Neural cell (in vitro differentiated cells): ENCODE measurements around the gene CA5A.
"Not testable (repeated sequence)": the region's sequence is repeated elsewhere in the genome, so short reads cannot be mapped to it uniquely, and the experiment has no call there.

Experiments
- CTCF ChIP-seq: fragments of 450-650 bp; IDR thresholded peaks from 2 replicates; pipeline ENCODE4 v1.5.1; 2014; ENCODE audit warnings: antibody characterized with exemption, mild to moderate bottlenecking, moderate library complexity; ENCODE audit not compliant: poor library complexity, severe bottlenecking
- EP300 ChIP-seq: fragments of 450-650 bp; conservative IDR thresholded peaks from 2 replicates; pipeline ENCODE4 v1.6.1; 2014; ENCODE audit warnings: antibody characterized with exemption, mild to moderate bottlenecking, moderate library complexity; ENCODE audit not compliant: poor library complexity, severe bottlenecking
- EZH2 ChIP-seq: fragments of 200-600, 300-800 bp; shearing (Covaris generic), sonication (generic); IDR thresholded peaks from 2 replicates; pipeline ENCODE4 v1.6.1; 2014; ENCODE audit warnings: antibody characterized with exemption, low read length, borderline replicate concordance, mild to moderate bottlenecking; ENCODE audit not compliant: insufficient read depth, poor library complexity, severe bottlenecking
- MXI1 ChIP-seq: fragments of 450-650 bp; conservative IDR thresholded peaks from 2 replicates; pipeline ENCODE4 v1.6.1; 2014; ENCODE audit warnings: antibody characterized with exemption, mild to moderate bottlenecking; ENCODE audit not compliant: poor library complexity, severe bottlenecking
- POLR2AphosphoS5 ChIP-seq: IDR thresholded peaks from 2 replicates; pipeline ENCODE4 v1.6.1; 2012
- RAD21 ChIP-seq: fragments of 450-650 bp; conservative IDR thresholded peaks from 2 replicates; pipeline ENCODE4 v1.6.1; 2014; ENCODE audit warnings: antibody characterized with exemption, mild to moderate bottlenecking, moderate library complexity
- REST ChIP-seq: IDR thresholded peaks from 2 replicates; pipeline ENCODE4 v1.6.1; 2012; ENCODE audit warnings: borderline replicate concordance
- SMC3 ChIP-seq: fragments of 450-650 bp; conservative IDR thresholded peaks from 2 replicates; pipeline ENCODE4 v1.6.1; 2014; ENCODE audit warnings: antibody characterized with exemption, mild to moderate bottlenecking, moderate library complexity; ENCODE audit not compliant: poor library complexity
- TAF1 ChIP-seq: IDR thresholded peaks from 2 replicates; pipeline ENCODE4 v1.6.1; 2012; ENCODE audit warnings: low read depth

GRCh38 chr16:87862597-87863326 is 73.6 kb downstream of the CA5A start:
- not testable (repeated sequence) for TF ChIP-seq CTCF, REST, TAF1, SMC3, POLR2AphosphoS5, EZH2, RAD21, EP300, MXI1
